Fibroblast of peridontal ligament (primary cell): ENCODE results near the gene CDC42EP5.
"Not testable (repeated sequence)": the region's sequence is repeated elsewhere in the genome, so short reads cannot be mapped to it uniquely, and the experiment has no call there.

Experiments used
- DNase-seq: peaks from one replicate; pipeline ENCODE4 v3.0.0-alpha.2; 2010; ENCODE audit errors: extremely low read depth

CDC42EP5 gene

DNA sequence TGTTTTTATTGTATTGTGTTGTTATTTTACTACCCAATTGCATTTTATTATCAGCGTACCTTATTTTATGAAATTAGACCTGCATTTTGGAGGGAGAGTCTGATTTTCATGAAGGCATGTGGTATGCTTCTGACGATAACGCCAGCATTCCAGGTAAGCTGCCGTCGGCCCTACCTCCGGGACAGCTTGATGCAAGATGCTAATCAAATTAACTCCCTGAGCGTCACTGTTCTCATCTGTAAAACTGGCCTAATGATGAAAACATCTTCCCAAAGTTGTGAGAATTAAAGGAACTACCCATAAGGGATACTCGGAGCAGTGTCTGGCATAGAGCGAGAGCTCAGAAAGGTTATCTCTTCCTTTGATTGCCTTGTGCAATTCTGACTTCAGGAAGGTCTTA, 16.7 kb upstream of the CDC42EP5 start:
- no peak for DNase-seq

DNA sequence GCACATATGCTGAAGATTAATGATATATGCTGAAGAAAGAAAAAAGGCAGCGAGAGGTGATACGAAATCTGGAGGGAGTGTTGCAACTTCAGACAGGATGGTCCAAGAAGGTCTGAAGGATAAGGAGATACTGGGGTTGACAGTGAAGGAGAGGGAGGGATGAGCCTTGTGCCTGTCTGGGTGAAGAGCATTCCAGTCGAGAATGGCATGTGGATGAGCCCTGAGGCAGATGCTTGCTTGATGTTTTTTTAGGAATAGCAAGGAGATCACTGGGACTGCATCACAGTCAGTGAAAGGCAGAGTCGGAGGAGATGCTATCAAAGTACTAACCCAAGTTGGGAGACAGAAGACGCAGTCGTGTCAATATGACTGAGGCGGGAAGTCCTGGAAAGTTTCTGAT, 16.2 kb upstream of the CDC42EP5 start:
- DNase-seq: no peak

DNA sequence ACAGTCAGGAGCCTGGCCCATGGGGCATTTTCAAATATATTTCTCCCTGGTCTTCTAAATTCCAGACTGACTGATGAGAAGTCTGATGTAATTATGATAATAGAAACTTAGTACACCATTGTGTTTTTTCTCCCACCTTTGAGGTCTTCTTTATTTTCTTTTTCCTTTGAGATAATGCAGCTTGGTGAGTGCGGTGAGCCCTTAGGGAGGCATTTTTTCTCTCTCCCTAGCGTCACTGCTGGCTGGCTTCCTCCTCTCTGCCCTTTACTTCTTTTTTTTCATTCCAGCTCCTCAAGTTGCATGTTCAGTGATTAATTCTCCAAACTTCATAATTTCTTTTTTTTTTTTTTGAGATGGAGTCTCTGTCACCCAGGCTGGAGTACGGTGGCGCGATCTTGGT, 12.8 kb upstream of the CDC42EP5 start:
- DNase-seq: no peak

DNA sequence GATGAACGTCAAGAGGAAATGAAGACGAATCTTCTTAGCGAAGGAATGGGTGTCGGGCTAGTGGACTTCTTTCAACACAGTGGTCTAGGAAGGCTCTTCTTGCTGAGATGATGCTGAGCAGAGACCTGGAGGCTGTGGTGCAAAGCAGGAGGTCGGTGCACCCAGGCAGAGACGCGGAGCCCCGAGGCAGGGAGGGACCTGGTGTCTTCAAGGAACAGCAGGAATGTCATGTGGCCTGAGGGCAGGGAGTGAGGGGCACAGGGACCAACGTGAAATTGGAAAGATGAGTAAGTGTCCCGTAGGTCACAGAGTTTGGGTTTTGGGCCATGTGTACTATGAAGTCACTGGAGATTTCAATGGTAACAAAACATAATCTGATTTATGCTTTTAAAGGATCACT, 11.4 kb upstream of the CDC42EP5 start:
- DNase-seq: no peak

DNA sequence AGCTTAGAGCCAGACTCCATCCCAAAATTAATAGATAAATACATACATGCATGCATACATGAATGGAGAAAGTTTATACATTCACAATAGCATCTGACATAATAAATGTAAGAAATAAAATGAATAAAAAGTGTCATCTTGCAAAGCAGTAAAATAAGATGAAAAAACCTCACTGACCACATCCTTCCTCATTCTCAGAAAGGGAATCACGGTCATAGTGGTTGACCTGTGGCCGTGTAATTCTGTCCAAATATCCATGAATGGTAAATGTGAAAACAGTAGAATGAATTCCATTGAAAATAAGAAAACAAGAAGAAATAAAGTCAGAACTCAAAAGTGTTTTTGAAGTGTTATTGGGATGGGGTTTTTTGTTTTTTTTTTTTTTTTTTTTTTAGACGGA, 9.8 kb upstream of the CDC42EP5 start:
- DNase-seq: no peak

DNA sequence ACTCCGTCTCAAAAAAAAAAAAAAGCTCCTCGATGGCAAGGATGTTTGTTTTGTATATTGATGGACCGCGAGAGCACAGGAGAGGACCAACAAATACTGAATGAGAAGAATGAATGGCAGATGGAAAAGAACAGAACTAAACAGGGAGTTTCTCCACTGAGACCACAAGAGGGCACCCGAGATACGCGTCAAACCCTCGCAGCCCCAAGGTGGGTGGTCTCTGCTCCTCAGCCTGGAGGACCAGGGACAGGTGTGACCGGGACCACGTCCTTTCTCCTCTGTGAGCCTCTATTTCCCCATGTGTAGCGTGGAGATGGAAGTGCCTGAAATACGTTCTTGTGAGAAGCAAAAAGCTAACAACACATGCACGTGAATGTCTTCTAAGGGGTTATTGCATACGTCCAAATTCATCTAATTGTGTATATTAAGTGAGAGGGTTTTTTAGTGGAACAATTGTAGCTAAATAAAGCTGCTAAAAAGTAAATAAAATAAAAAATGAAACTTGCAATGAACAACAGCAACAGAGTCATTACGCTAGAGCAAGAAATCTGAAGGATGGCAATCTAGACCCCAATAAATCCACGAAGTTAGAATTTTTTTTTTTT, 8.3 kb upstream of the CDC42EP5 start:
- DNase-seq: peak; percentile 53

DNA sequence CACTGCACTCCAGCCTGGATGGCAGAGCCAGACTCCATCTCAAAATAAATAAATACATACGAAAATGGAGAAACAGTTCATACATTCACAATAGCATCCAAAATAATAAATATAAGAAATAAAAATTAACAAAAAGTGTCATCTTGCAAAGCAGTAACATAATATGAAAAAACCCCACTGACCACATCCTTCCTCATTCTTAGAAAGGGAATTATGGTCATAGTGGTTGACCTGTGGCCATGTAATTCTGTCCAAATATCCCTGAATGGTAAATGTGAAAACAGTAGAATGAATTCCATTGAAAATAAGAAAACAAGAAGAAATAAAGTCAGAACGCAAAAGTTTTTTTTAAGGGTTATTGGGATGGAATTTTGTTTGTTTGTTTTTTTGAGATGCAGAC, 7.0 kb upstream of the CDC42EP5 start:
- no peak for DNase-seq

DNA sequence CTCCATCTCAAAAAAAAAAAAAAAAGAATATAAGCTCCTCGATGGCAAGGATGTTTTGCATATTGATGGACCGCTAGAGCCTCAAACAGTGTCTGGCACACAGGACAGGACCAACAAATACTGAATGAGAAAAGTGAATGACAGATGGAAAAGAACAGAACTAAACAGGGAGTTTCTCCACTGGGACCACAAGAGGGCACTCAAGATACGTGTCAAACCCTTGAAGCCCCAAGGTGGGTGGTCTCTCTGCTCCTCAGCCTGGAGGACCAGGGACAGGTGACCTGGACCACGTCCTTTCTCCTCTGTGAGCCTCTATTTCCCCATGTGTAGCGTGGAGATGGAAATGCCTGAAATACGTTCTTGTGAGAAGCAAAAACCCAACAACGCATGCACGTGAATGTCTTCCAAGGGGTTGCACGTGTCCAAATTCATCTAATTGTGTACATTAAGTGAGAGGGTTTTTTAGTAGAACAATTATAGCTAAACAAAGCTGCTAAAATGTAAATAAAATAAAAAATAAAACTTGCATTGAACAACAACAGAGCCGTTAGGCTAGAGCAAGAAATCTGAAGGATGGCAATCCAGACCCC, 5.7 kb upstream of the CDC42EP5 start:
- peak; percentile 54 for DNase-seq

DNA sequence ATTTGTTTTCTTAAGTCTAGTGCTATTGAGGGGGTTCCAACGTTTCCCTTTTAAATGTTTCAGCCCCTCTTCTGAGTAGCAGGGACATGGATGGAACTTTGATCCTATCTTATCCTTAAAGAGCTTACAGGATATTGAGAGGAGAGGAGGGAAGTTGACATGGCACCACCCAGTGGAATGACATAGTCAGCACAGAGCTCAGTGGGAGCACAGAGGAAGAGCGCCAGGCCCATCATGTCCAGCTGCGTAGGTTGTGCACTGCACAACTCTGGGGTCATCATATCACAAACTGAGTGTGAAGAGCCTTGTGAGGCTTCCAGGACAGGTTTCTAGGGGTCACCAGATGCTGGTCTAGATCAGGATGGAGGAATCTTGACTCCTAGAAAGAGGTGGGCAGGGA, 4.6 kb upstream of the CDC42EP5 start:
- no peak for DNase-seq

DNA sequence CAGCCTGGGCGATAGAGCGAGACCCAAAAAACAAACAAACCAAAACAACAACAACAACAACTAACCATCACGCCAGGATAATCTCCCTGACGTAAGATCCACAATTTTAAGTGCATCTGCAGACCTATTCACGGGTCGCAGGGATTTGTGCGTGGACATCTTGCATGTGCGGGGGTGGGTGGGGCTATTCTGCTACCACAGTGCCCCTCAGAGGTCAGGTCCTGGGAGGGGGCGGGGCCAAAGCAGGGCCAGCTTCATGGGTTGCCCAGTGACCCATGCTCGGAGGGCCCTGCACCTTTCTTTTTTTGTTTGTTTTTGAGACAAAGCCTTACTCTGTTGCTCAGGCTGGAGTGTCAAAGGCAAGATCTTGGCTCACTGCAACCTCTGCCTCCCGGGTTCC, 2.6 kb upstream of the CDC42EP5 start:
- DNase-seq: no peak

DNA sequence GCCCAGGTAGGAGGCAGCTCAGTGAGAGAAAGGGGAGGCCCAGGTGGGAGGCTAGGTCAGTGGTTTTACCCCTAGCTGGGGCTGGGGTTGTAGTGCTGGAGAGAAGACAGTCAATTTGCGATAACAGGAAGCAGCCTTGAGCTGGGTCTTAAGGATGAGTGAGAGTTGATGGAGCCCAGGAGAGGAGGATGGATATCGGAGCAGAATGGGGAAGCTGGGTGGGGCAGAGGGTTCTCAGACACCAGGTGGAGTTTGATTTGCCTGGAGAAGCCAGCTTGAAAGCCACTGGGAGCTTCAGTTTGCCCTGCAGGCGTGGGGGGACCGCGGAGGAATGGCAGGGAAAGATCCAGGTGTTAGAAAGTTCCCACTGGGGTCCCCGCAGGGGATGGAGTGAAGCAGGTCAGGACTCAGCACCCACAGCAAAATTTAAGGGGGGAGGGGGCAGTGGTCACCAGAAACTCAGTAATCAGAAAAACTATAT, 836 bp upstream of the CDC42EP5 start:
- DNase-seq: no peak

DNA sequence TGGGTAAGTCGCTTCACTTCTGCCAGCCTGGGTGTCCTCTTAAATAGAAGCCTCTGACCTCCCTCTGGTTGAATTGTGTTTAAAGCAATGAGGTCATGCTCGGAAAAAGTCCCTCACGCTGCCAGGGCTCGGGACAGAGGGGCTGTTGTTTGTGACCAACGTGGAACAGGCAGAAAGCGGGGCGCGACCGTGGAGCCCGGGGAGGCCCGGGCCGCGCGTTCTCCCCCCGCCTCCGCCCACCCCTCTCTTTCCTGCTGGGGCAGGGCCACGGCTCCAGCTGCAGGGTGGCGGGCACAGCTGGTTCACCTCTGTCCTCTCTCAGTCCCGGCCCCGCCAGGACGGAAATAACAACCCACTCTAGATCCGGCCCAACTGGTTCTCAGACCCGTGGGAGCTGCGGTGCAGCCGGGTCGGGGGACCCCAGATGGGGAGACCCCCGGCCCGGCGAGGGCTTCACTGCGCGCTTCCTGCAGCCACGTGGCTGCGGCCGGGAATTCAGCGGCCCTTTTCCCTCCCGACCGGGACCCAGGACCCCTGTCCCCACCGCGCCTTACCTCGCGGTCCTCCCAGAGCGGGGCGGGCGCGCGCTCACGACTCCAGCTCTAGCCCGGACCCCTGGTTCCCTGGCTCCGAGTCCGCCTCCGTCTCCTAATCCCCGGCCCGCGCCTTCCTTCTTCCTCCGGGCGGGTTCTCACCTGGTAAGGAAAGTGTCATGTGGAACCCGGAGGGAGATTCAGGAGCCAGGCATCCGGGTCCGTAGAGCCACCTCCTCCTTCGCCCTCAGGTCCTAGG, 1.9 kb downstream of the CDC42EP5 start:
- DNase-seq: no peak

DNA sequence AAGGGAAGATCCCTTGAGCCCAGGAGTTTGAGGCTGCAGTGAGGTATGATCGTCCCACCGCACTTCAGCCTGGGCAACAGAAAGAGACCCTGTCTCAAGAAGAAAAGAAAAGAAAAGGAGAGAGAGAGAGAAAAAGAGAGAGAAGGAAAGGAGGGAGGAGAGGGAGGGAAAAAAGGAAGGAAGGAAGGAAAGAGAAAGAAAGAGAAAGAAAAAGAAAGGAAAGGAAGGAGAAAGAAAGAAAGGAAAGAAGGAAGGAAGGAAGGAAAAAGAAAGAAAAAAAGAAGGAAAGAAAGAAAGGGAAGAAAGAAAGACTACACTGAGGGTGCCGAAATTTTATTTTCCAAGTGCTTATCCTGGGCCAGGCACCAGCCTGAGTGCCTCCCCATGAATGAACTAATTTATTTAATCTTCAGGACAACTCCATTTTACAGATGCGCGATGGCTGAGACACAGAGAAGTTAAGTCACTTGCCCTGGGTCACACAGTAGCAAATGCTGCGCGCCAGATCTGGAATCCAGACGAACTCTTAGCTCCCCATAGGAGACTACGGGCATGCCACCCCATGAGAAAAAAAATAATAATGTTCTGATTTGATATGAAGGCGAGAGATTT, 2.7 kb downstream of the CDC42EP5 start:
- DNase-seq: no peak

DNA sequence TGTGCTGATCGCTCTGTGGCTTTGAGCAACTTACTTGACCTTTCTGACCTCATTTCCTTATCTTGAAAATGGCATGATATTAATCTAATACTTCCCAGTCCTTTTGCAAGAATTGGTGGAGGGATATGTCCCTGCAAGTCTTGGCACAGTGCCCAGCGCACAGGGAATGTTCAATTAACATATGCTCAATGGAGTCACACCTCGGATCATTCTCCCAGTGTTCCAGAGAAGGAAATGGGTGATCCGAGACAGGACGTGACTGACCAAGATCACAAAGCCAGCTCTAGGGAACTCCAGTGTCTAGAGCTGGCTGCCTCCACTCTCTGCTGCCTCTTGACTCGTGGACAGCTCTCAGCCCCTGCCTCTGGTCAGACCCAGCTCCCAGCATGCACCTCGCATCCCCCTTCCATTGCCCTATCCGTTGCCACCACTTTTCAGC, 3.6 kb downstream of the CDC42EP5 start:
- no peak for DNase-seq

DNA sequence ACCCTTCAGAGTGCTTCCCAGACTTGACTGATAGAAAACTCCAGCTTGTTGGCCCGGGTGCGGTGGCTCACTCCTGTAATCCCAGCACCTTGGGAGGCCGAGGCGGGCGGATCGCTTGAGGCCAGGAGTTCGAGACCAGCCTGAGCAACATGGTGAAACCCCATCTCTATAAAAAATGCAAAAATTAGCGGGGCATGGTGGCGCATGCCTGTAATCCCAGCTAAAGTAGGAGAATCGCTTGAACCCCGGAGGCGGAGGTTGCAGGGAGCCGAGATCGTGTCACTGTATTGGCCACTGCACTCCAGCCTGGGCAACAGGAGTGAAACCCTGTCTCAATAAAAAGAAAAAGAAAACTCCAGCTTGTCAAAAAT, 7.0 kb downstream of the CDC42EP5 start:
- DNase-seq: not testable (repeated sequence)

DNA sequence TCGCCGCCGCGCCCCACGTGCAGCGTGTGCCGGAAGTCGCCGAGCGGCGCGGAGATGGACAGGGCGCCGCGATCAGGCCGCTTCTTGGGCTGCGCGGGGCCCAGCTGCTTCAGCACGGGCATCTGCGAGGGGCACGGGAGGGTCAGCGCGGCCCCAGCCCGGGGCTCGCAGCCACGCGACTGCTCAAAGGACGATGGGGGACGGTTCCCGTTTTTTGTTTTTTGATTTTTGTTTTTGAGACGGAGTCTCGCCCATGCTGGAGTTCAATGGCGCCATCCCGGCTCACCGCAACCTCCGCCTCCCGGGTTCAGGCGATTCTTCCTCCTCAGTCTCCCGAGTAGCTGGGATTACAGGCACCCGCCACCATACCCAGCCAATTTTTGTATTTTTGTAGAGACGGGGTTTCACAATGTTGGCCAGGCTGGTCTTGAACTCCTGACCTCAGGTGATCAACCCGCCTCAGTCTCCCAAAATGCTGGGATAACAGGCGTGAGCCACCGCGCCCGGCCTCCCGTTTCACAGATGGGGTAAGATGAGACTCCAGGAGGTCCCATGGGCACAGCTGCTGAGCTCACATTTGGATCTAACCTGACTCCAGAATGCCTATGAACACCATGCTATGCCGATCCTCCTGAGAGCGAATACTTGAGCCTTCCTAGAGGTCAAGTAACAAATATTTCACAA, 7.5 kb downstream of the CDC42EP5 start:
- DNase-seq: no peak

DNA sequence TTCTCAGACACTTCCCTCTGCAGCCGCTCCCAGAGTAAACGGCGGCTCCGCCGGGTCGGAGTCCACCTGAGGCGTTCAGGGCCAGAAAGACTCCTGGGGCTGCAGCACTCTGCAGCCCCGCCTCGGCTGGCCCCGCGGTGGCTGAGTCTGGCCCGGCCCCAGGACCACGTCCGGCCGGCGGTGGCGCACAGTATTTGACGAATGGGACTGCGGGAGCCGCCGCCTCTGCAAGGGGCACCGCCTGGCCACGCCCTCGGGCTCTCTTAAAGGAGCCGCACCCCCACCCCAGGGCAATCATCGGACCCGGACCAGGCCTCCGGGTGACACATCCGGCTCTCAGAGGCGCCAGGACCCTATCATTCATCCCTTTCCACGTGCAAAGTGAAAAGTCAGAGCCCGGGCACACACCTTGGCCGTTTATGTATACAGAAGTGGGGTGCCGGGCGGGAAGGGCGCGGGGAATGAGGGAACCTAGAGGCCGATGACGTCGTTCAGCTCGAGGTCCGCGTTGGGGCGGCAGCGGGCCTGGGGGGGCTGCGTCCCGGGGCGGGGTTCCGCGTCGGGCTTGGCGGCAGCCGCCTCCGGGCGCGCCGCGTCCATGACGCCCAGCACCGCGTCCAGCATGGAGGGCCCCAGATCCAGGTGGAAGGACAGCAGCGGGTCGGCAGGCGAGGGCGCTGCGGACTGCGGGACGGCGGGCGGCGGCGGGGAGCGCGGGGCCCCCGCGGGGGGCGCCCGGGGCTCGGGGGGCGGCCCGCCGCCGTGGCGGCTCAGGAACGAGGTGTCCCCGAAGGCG, 8.3 kb downstream of the CDC42EP5 start:
- peak; percentile 50 for DNase-seq

DNA sequence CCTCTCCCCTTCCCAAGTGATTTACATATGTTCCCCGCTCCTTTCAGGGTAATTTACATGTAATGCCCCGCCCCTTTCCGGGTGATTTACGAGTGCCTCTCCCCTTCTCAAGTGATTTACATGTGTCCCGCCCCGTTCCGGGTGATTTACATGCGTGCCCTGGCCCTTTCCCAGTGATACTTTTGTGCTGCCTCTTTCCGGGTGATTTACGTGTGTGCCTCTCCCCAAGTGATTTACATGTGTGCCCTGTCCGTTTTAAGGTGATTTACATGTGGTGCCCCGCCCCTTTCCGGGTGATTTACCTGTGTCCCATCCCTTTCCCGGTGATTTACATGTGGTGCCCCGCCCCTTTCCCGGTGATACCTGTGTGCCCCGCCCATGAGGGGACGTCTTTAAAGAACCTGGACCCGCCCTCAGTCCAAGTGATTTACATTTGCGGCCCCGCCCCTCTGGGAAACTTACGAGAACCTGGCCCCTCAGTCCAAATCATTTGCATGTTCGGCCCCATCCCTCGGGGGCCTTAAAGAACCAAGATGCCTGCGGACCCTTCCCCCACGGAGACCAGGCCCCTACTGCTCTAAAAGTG, 9.0 kb downstream of the CDC42EP5 start:
- DNase-seq: peak; percentile 38

DNA sequence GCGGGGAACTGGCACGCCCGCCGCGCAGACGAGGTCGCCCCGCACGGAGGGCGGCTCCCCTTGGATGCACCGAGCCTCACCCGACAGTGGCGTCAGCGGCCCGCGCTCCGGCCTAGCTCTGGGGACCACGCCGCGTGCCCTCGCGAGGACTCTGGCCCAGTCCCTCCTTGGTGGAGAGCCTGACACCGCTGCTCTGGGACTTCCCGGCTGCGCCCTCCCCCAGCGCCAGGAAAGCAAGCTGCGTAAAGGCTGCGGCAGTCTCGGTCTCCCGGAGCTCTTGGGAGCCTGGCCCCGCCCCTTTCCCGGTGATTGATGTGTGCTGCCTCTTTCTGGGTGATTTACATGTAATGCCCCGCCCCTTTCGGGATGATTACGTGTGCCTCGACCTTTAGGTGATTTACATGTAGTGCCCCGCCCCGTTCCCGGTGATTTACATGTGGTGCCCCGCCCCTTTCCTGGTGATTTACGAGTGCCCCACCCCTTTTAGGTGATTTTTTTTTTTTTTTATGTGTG, 9.5 kb downstream of the CDC42EP5 start, which contains the start of gene LENG9:
LENG9 (minus strand) TSS at position 248 of the 513 bp plus-strand sequence. CDS start 252 bp downstream, outside the sequence.
- DNase-seq: peak; percentile 96
